Osteoblast (primary cell): ENCODE results near the gene NLGN1. TPM values are rescaled to one million over a fixed set of nuclear protein-coding genes. Genes with fewer than 3 reads are reported as not detected.

Experiments
- DNase-seq: peaks from one replicate; pipeline ENCODE4 v3.0.0; 2011; ENCODE audit warnings: low spot score, mixed read lengths; ENCODE audit not compliant: insufficient read length; ENCODE audit errors: missing footprints
- H2AFZ ChIP-seq: 2 replicates; pipeline ENCODE4 v1.6.0; 2011; ENCODE audit warnings: mild to moderate bottlenecking, low read length
- H3K27ac ChIP-seq: 2 replicates; pipeline ENCODE4 v1.5.1; 2011; ENCODE audit warnings: mild to moderate bottlenecking, low read depth, low read length, moderate library complexity
- H3K27me3 ChIP-seq: 2 replicates; pipeline ENCODE4 v1.6.0; 2012; ENCODE audit warnings: mild to moderate bottlenecking, control low read depth, inconsistent platforms, low read length, moderate library complexity; ENCODE audit not compliant: insufficient read depth
- H3K36me3 ChIP-seq: 2 replicates; pipeline ENCODE4 v1.5.1; 2011; ENCODE audit warnings: mild to moderate bottlenecking, low read length, control low read depth, moderate library complexity; ENCODE audit not compliant: insufficient read depth
- H3K4me1 ChIP-seq: 2 replicates; pipeline ENCODE4 v1.5.1; 2011; ENCODE audit warnings: mild to moderate bottlenecking, low read length, control low read depth, moderate library complexity; ENCODE audit not compliant: insufficient read depth
- H3K4me2 ChIP-seq: 2 replicates; pipeline ENCODE4 v1.6.0; 2011; ENCODE audit warnings: mild to moderate bottlenecking, low read length; ENCODE audit not compliant: insufficient read depth
- H3K4me3 ChIP-seq: fragments of 200-600 bp; sonication (generic); 3 replicates; pipeline ENCODE4 v1.5.1; 2012; ENCODE audit warnings: mild to moderate bottlenecking, low read length, inconsistent platforms; ENCODE audit not compliant: insufficient read depth
- H3K79me2 ChIP-seq: 2 replicates; pipeline ENCODE4 v1.6.0; 2012; ENCODE audit warnings: mild to moderate bottlenecking, low read length, control low read depth, inconsistent platforms; ENCODE audit not compliant: insufficient read depth
- H3K9me3 ChIP-seq: 2 replicates; pipeline ENCODE4 v1.5.1; 2011; ENCODE audit warnings: low read depth, low read length, control low read depth
- H4K20me1 ChIP-seq: 2 replicates; pipeline ENCODE4 v1.6.0; 2012; ENCODE audit warnings: mild to moderate bottlenecking, low read length, control low read depth; ENCODE audit not compliant: insufficient read depth
- CTCF ChIP-seq: IDR thresholded peaks from 2 replicates; pipeline ENCODE4 v1.5.1; 2011; ENCODE audit warnings: mild to moderate bottlenecking, low read depth, low read length, moderate library complexity; ENCODE audit errors: extremely low read depth
- total RNA-seq: library from RNA; depleted of rRNA; stranded (reverse); fragments of >200 nt; gene quantifications from 2 replicates; pipeline ENCODE4 v1.2.3, GENCODE V29; 2012

The NLGN1 gene
- total RNA-seq, 1 donor: 9.0 TPM

GRCh38 chr3:173401369-173401768, 3.8 kb downstream of the NLGN1 start:
- Histone ChIP-seq H3K27me3 (no peaks in the 10 kb centered on the region), H4K20me1 (no peaks in the 10 kb centered on the region), H3K79me2 (no peaks in the 10 kb centered on the region), H3K4me2 (no peak overlapping the region), H3K9me3 (no peaks in the 10 kb centered on the region), H3K36me3 (no peaks in the 10 kb centered on the region), H3K4me1 (peaks cover 14% of the 10 kb centered on the region), H3K4me3 (no peak overlapping the region), H3K27ac (no peak overlapping the region), H2AFZ (no peak overlapping the region)
- no peak for TF ChIP-seq CTCF
- no peak for DNase-seq

- Histone ChIP-seq H3K9me3 (no peaks in the 10 kb centered on the region), H3K36me3 (no peaks in the 10 kb centered on the region), H2AFZ (no peak overlapping the region), H3K4me3 (no peak overlapping the region), H3K4me1 (peaks cover 11% of the 10 kb centered on the region), H3K79me2 (no peaks in the 10 kb centered on the region), H3K27me3 (no peaks in the 10 kb centered on the region), H3K4me2 (no peak overlapping the region), H3K27ac (no peak overlapping the region), H4K20me1 (no peaks in the 10 kb centered on the region)
- TF ChIP-seq CTCF: no peak
- no peak for DNase-seq
Measured at GRCh38 chr3:173402656-173403055, 5.1 kb downstream of the NLGN1 start.

GRCh38 chr3:173403376-173403775, 5.8 kb downstream of the NLGN1 start:
- peaks cover 6% of the 10 kb centered on the region for H3K4me1 ChIP-seq
- H3K79me2 ChIP-seq: no peaks in the 10 kb centered on the region
- no peaks in the 10 kb centered on the region for H3K9me3 ChIP-seq
- H4K20me1 ChIP-seq: no peaks in the 10 kb centered on the region
- H3K4me3 ChIP-seq: no peak overlapping the region
- TF ChIP-seq CTCF: no peak
- H3K27me3 ChIP-seq: no peaks in the 10 kb centered on the region
- H3K27ac ChIP-seq: no peak overlapping the region
- DNase-seq: no peak
- no peak overlapping the region for H3K4me2 ChIP-seq
- no peak overlapping the region for H2AFZ ChIP-seq
- H3K36me3 ChIP-seq: no peaks in the 10 kb centered on the region

GRCh38 chr3:173404156-173404555, 6.6 kb downstream of the NLGN1 start:
- H3K4me3 ChIP-seq: no peak overlapping the region
- no peak for TF ChIP-seq CTCF
- H3K4me2 ChIP-seq: no peak overlapping the region
- no peak for DNase-seq
- no peaks in the 10 kb centered on the region for H3K79me2 ChIP-seq
- no peaks in the 10 kb centered on the region for H3K27me3 ChIP-seq
- no peaks in the 10 kb centered on the region for H3K4me1 ChIP-seq
- H3K36me3 ChIP-seq: no peaks in the 10 kb centered on the region
- no peaks in the 10 kb centered on the region for H3K9me3 ChIP-seq
- H2AFZ ChIP-seq: no peak overlapping the region
- H3K27ac ChIP-seq: no peak overlapping the region
- no peaks in the 10 kb centered on the region for H4K20me1 ChIP-seq
